Common myeloid progenitor, CD34-positive (primary cell): ENCODE data around the gene DROSHA.
"Not testable (repeated sequence)": the region's sequence is repeated elsewhere in the genome, so short reads cannot be mapped to it uniquely, and the experiment has no call there.

Experiments used
- CTCF ChIA-PET: fragments of 350-600 bp; sonication (Branson Sonifier 250); formaldehyde crosslinking; loops from one replicate; lab custom pipeline; 2021; ENCODE audit warnings: antibody characterized with exemption; lab: Charles Lee
- POLR2A ChIA-PET: fragments of 350-600 bp; sonication (Branson Sonifier 250); formaldehyde crosslinking; loops from one replicate; lab custom pipeline; 2021; ENCODE audit warnings: antibody characterized with exemption; lab: Charles Lee
- DNase-seq, 3 donors: peaks; one replicate each; pipeline versions ENCODE4 v3.0.0 to v3.0.0-alpha.2; 2013
- H3K27ac ChIP-seq, 2 experiments: 1 replicate in 1 of 2; 2 replicates in 1 of 2; pipeline ENCODE4 v1.7.0; 2013; ENCODE audit warnings: inconsistent platforms in 2 of 2, low read length in 2 of 2, mild to moderate bottlenecking in 2 of 2, low read depth in 1 of 2, moderate library complexity in 1 of 2; ENCODE audit not compliant: severe bottlenecking in 2 of 2, insufficient read depth in 1 of 2, poor library complexity in 1 of 2
- H3K27me3 ChIP-seq, 5 experiments: replicated peaks in 2 of 5; 1 replicate in 3 of 5; 2 replicates in 2 of 5; pipeline versions ENCODE4 v1.6.1 to v1.7.0; 2013; ENCODE audit warnings: low read length in 4 of 5, mild to moderate bottlenecking in 2 of 5, moderate library complexity in 2 of 5, inconsistent platforms in 1 of 5; ENCODE audit not compliant: insufficient read depth in 5 of 5, control insufficient read depth in 4 of 5
- H3K36me3 ChIP-seq, 4 experiments: 1 replicate in 2 of 4; 2 replicates in 2 of 4; pipeline versions ENCODE4 v1.6.1 to v1.7.0; 2013; ENCODE audit warnings: low read length in 3 of 4, control low read depth in 1 of 4, mild to moderate bottlenecking in 1 of 4; ENCODE audit not compliant: control insufficient read depth in 4 of 4, insufficient read depth in 4 of 4
- H3K4me1 ChIP-seq, 4 experiments: 1 replicate in 3 of 4; 2 replicates in 1 of 4; pipeline versions ENCODE4 v1.6.1 to v1.7.1; 2013; ENCODE audit warnings: low read length in 3 of 4, mild to moderate bottlenecking in 3 of 4, control low read depth in 1 of 4, inconsistent platforms in 1 of 4, moderate library complexity in 1 of 4; ENCODE audit not compliant: control insufficient read depth in 4 of 4, insufficient read depth in 4 of 4; ENCODE audit errors: control extremely low read depth in 1 of 4
- H3K4me3 ChIP-seq, 7 experiments: 1 replicate in 4 of 7; 2 replicates in 3 of 7; pipeline versions ENCODE4 v1.5.1 to v1.7.0; 2013; ENCODE audit warnings: mild to moderate bottlenecking in 7 of 7, low read length in 6 of 7, moderate library complexity in 6 of 7, inconsistent platforms in 2 of 7, low read depth in 2 of 7, control low read depth in 1 of 7; ENCODE audit not compliant: insufficient read depth in 4 of 7, control insufficient read depth in 1 of 7; ENCODE audit errors: extremely low read depth in 1 of 7
- H3K9me3 ChIP-seq, 5 experiments: 1 replicate in 4 of 5; 2 replicates in 1 of 5; pipeline versions ENCODE4 v1.6.1 to v1.7.1; 2013; ENCODE audit warnings: low read length in 4 of 5, mild to moderate bottlenecking in 2 of 5, inconsistent platforms in 1 of 5, low read depth in 1 of 5, moderate library complexity in 1 of 5; ENCODE audit not compliant: control insufficient read depth in 4 of 5, insufficient read depth in 2 of 5; ENCODE audit errors: control extremely low read depth in 1 of 5
- WGBS: methylation state at CpG from one replicate; pipeline ENCODE4 v1.1.5; 2013; ENCODE audit not compliant: insufficient coverage; 5-methylcytosine and 5-hydroxymethylcytosine counted together

The DROSHA gene

GRCh38 chr5:31361704-31362528, 170.0 kb downstream of the DROSHA start:
- 71% methylated on average over 3 of the region's 6 CpGs for WGBS
- POLR2A ChIA-PET, H3K9me3 ChIP-seq, H3K27ac ChIP-seq, H3K27me3 ChIP-seq, H3K4me1 ChIP-seq, CTCF ChIA-PET, H3K36me3 ChIP-seq, H3K4me3 ChIP-seq, DNase-seq: not testable (repeated sequence)

GRCh38 chr5:31361234-31361633, 170.7 kb downstream of the DROSHA start:
- no peak overlapping the region for H3K27ac ChIP-seq
- no peak overlapping the region for H3K4me3 ChIP-seq
- H3K9me3 ChIP-seq, result peaks cover 0 to 2% (median 0%) of the 10 kb centered on the region in 5 experiments
- CTCF ChIA-PET, result no interaction called here
- H3K4me1 ChIP-seq, result no peaks in the 10 kb centered on the region
- no peak for DNase-seq
- 100% methylated on average over 1 of the region's 1 CpG for WGBS
- H3K27me3 ChIP-seq, result peaks cover 0 to 1% (median 0%) of the 10 kb centered on the region in 5 experiments
- POLR2A ChIA-PET, result no interaction called here
- no peaks in the 10 kb centered on the region for H3K36me3 ChIP-seq

- ChIA-PET CTCF (no interaction called here), POLR2A (no interaction called here)
- H3K36me3 ChIP-seq, result no peaks in the 10 kb centered on the region
- H3K4me3 ChIP-seq, result no peak overlapping the region
- WGBS, result 63% methylated on average over 1 of the region's 3 CpGs
- H3K9me3 ChIP-seq, result peaks cover 0 to 6% (median 2%) of the 10 kb centered on the region in 5 experiments
- no peaks in the 10 kb centered on the region for H3K4me1 ChIP-seq
- DNase-seq, result no peak
- no peaks in the 10 kb centered on the region for H3K27me3 ChIP-seq
- H3K27ac ChIP-seq, result no peak overlapping the region
Observed at GRCh38 chr5:31359839-31360238, 172.1 kb downstream of the DROSHA start.

GRCh38 chr5:31357038-31357437, 174.9 kb downstream of the DROSHA start:
- Histone ChIP-seq H3K27me3 (no peaks in the 10 kb centered on the region), H3K27ac (no peak overlapping the region), H3K4me3 (no peak overlapping the region), H3K36me3 (no peaks in the 10 kb centered on the region), H3K9me3 (peaks cover 0 to 6% (median 0%) of the 10 kb centered on the region in 5 experiments), H3K4me1 (no peaks in the 10 kb centered on the region)
- POLR2A ChIA-PET, result no interaction called here
- DNase-seq, result no peak
- CTCF ChIA-PET, result no interaction called here
- 85% methylated on average over 11 of the region's 11 CpGs for WGBS

GRCh38 chr5:31355337-31355736, 176.6 kb downstream of the DROSHA start:
- no peaks in the 10 kb centered on the region for H3K4me1 ChIP-seq
- H3K9me3 ChIP-seq, result peaks cover 0 to 6% (median 0%) of the 10 kb centered on the region in 5 experiments
- no peak for DNase-seq
- no peaks in the 10 kb centered on the region for H3K27me3 ChIP-seq
- CTCF ChIA-PET, result interaction anchor here (1.1 kb wide), 1 partner anchor 33 kb away, joined by 3 read pairs; no protein-coding TSS in a partner anchor
- no peak overlapping the region for H3K4me3 ChIP-seq
- POLR2A ChIA-PET, result no interaction called here
- 100% methylated on average over 1 of the region's 3 CpGs for WGBS
- no peaks in the 10 kb centered on the region for H3K36me3 ChIP-seq
- no peak overlapping the region for H3K27ac ChIP-seq
